ENCODE data around the gene ABCA10.

DNA sequence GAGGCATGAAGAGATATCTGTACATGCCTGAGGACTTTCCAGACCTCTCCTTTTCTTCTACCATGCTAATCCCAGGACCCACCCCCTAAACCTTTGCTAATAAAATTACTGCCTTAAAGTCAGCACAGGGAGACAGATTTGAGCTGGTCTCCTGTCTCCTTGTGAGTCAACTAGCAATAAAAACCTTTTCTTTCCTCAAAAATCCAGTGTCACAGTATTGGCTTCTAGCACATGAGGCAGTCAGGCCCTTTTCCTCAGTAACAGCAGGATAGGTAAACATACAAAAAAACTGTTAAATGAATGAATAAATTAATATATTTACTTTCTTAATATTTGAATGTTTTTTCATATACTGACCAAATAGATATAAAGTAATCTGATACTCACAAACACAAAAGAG, 41.3 kb downstream of the ABCA10 start:
- TF ChIP-seq SUZ12 (IDR thresholded peaks at IDR 0.05) (no peak), FOXK2 (IDR thresholded peaks at IDR 0.05) (no peak), SP1 (IDR thresholded peaks at IDR 0.05) (no peak), TARDBP (IDR thresholded peaks at IDR 0.05) (no peak), FOXA1 (IDR thresholded peaks at IDR 0.05) (no peak), ZNF384 (IDR thresholded peaks at IDR 0.05) (no peak), CTBP1 (IDR thresholded peaks at IDR 0.05; ENCODE audit: borderline replicate concordance) (no peak), LEF1 (IDR thresholded peaks at IDR 0.05; ENCODE audit: borderline replicate concordance) (no peak), ELF4 (IDR thresholded peaks at IDR 0.05) (no peak)
- TF ChIP-seq, protein P1, sequence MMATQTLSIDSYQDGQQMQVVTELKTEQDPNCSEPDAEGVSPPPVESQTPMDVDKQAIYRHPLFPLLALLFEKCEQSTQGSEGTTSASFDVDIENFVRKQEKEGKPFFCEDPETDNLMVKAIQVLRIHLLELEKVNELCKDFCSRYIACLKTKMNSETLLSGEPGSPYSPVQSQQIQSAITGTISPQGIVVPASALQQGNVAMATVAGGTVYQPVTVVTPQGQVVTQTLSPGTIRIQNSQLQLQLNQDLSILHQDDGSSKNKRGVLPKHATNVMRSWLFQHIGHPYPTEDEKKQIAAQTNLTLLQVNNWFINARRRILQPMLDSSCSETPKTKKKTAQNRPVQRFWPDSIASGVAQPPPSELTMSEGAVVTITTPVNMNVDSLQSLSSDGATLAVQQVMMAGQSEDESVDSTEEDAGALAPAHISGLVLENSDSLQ (IDR thresholded peaks at IDR 0.05) = no peak

All from HEK293T (cell line).